ENCODE data around the gene VWA8. TPM values are rescaled to one million over a fixed set of nuclear protein-coding genes. Genes with fewer than 3 reads are reported as not detected.

The VWA8 gene
- polyA plus RNA-seq, 1 of the 3 experiments (the other 2 are of a cell fraction) = 5.5 TPM

GRCh38 chr13:41973247-41973741 lies 12.4 kb upstream of the VWA8 start:
- TF ChIP-seq EZH2phosphoT487 (IDR thresholded peaks at IDR 0.05; ENCODE audit: borderline replicate concordance, low read depth) (no peak), YY1 (IDR thresholded peaks at IDR 0.05; ENCODE audit: low read depth) (no peak), MAX (IDR thresholded peaks at IDR 0.05; ENCODE audit: low read depth) (no peak), TEAD4 (IDR thresholded peaks at IDR 0.05; ENCODE audit: borderline replicate concordance, insufficient read depth) (no peak)
- Histone ChIP-seq H3F3A (replicated peaks; ENCODE audit: insufficient read depth) (no peaks in the 10 kb centered on the region), H3K36me3 (replicated peaks in 1 of 2; ENCODE audit: control insufficient read depth in 1 of 2, insufficient read depth in 2 of 2, low read length in 1 of 2) (no peaks in the 10 kb centered on the region), H3K27me3 (ENCODE audit: insufficient read depth) (no peaks in the 10 kb centered on the region), H3K9ac (no peak overlapping the region), H3K27ac (ENCODE audit: low read depth in 2 of 2, low read length in 1 of 2) (no peak overlapping the region), H3K79me2 (ENCODE audit: insufficient read depth) (no peaks in the 10 kb centered on the region), H3K9me2 (no peaks in the 10 kb centered on the region), H3K4me2 (no peak overlapping the region), H4K20me1 (ENCODE audit: insufficient read depth) (no peaks in the 10 kb centered on the region), H2AFZ (ENCODE audit: low read depth) (no peak overlapping the region), H3K9me3 (no peaks in the 10 kb centered on the region), H3K4me3 (ENCODE audit: low read depth in 2 of 2, low read length in 1 of 2) (no peak overlapping the region), H3K4me1 (ENCODE audit: control insufficient read depth in 1 of 2, insufficient read depth in 2 of 2, low read depth in 1 of 2, low read length in 1 of 2) (no peaks in the 10 kb centered on the region)
- 100% methylated on average over 4 of the region's 7 CpGs for WGBS (ENCODE audit: low lambda C conversion rate)
- DNase-seq = no peak
- ChIA-PET POLR2A (no interaction called here), CTCF (interaction anchor here (1.6 to 2.2 kb wide), 2 partner anchors 11 kb away, joined by 5 to 10 read pairs; no protein-coding TSS in a partner anchor)

- Histone ChIP-seq H3K27ac (ENCODE audit: low read depth in 2 of 2, low read length in 1 of 2) (no peak overlapping the region), H4K20me1 (ENCODE audit: insufficient read depth) (no peaks in the 10 kb centered on the region), H3K9ac (no peak overlapping the region), H3K79me2 (ENCODE audit: insufficient read depth) (no peaks in the 10 kb centered on the region), H3K27me3 (ENCODE audit: insufficient read depth) (no peaks in the 10 kb centered on the region), H3K4me3 (ENCODE audit: low read depth in 2 of 2, low read length in 1 of 2) (no peak overlapping the region), H2AFZ (ENCODE audit: low read depth) (no peak overlapping the region), H3F3A (replicated peaks; ENCODE audit: insufficient read depth) (no peaks in the 10 kb centered on the region), H3K4me2 (no peak overlapping the region), H3K4me1 (ENCODE audit: control insufficient read depth in 1 of 2, insufficient read depth in 2 of 2, low read depth in 1 of 2, low read length in 1 of 2) (no peaks in the 10 kb centered on the region), H3K9me3 (no peaks in the 10 kb centered on the region), H3K9me2 (no peaks in the 10 kb centered on the region), H3K36me3 (replicated peaks in 1 of 2; ENCODE audit: control insufficient read depth in 1 of 2, insufficient read depth in 2 of 2, low read length in 1 of 2) (no peaks in the 10 kb centered on the region)
- TF ChIP-seq RAD21 (IDR thresholded peaks at IDR 0.05; ENCODE audit: low read length) (no peak), REST (IDR thresholded peaks at IDR 0.05; ENCODE audit: low read depth, low read length) (no peak), POLR2AphosphoS5 (IDR thresholded peaks at IDR 0.05; ENCODE audit: low read depth, low read length) (no peak), MEF2A (IDR thresholded peaks at IDR 0.05; ENCODE audit: borderline replicate concordance, low read depth) (no peak), USF1 (IDR thresholded peaks at IDR 0.05; ENCODE audit: borderline replicate concordance, low read depth) (no peak), CHD2 (IDR thresholded peaks at IDR 0.05; ENCODE audit: low read length, partially characterized antibody) (no peak), NFIC (IDR thresholded peaks at IDR 0.05; ENCODE audit: borderline replicate concordance) (no peak), ELF1 (IDR thresholded peaks at IDR 0.05) (no peak), TEAD4 (IDR thresholded peaks at IDR 0.05; ENCODE audit: borderline replicate concordance, insufficient read depth) (no peak), GATA2 (CRISPR knock-in tag; IDR thresholded peaks at IDR 0.05) (no peak), FOXJ3 (CRISPR knock-in tag; IDR thresholded peaks at IDR 0.05) (no peak)
- 80% methylated on average over 5 of the region's 5 CpGs for WGBS (ENCODE audit: low lambda C conversion rate)
- DNase-seq = no peak
- CTCF ChIA-PET = interaction anchor here (1.6 to 2.2 kb wide), 2 partner anchors 9 to 12 kb away, joined by 5 to 10 read pairs; no protein-coding TSS in a partner anchor
- POLR2A ChIA-PET = no interaction called here
These were observed 10.9 kb upstream of the VWA8 start for GRCh38 chr13:41971848-41972247.
